ENCODE data around the gene PSMD5.

DNA sequence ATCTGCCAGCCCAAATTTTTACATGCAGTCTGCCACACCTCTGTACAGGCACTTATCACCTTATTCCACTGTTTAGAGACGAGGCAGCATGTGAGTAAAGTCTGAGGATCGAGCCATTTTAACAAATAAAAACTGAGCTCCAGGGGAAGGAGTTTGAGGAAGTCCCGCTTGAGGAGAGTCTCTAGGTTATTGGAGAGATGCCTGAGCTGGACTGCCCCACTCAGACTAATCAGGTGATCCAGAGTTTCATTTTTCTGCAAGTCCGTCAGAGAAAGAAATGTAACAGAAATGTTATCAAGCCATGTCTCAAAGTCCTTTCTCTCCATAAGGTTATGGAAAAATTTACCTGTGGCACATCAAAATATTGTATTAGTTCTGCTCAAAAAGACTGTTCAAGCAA is 54.8 kb downstream of the PSMD5 start:
- TF ChIP-seq, protein P1, sequence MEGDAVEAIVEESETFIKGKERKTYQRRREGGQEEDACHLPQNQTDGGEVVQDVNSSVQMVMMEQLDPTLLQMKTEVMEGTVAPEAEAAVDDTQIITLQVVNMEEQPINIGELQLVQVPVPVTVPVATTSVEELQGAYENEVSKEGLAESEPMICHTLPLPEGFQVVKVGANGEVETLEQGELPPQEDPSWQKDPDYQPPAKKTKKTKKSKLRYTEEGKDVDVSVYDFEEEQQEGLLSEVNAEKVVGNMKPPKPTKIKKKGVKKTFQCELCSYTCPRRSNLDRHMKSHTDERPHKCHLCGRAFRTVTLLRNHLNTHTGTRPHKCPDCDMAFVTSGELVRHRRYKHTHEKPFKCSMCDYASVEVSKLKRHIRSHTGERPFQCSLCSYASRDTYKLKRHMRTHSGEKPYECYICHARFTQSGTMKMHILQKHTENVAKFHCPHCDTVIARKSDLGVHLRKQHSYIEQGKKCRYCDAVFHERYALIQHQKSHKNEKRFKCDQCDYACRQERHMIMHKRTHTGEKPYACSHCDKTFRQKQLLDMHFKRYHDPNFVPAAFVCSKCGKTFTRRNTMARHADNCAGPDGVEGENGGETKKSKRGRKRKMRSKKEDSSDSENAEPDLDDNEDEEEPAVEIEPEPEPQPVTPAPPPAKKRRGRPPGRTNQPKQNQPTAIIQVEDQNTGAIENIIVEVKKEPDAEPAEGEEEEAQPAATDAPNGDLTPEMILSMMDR (conservative IDR thresholded peaks at IDR 0.05 in 1 of 2, IDR thresholded peaks at IDR 0.05 in 1 of 2; ENCODE audit: extremely low read depth in 1 of 2, insufficient read depth in 1 of 2, low read depth in 1 of 2, low read length in 2 of 2), result no peak
- no peak for TF ChIP-seq EZH2 (IDR thresholded peaks at IDR 0.05; ENCODE audit: borderline replicate concordance, low read length)

Measured in mammary epithelial cell (primary cell).